Activated CD4-positive, alpha-beta T cell treated with anti-CD3 and anti-CD28 coated beads for 48 hours (primary cell): Measurements from ENCODE around the gene ITGA11.

Experiments
- DNase-seq: peaks from one replicate; pipeline ENCODE4 v3.0.0-alpha.2; 2020

Gene ITGA11

DNA sequence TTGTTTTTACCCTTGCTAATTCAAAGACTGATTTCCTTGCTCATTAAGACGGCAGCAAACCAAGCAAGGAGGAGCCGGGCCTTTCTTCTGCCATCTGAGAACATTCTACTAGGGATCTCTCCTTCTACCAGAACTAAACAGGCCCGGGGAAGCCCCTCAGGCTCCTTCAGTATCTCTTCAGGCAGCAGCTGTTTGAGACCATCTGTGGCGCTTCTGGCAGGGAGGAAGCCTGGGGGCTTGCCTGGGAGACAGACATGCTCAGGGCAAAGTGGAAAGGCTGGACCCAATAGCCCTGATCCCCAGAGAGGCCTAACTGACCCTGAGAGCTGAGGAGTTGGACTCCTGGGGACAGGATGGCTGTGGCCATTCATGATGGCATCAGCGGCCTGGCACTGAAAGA is 86.5 kb downstream of the ITGA11 start:
- no peak for DNase-seq

DNA sequence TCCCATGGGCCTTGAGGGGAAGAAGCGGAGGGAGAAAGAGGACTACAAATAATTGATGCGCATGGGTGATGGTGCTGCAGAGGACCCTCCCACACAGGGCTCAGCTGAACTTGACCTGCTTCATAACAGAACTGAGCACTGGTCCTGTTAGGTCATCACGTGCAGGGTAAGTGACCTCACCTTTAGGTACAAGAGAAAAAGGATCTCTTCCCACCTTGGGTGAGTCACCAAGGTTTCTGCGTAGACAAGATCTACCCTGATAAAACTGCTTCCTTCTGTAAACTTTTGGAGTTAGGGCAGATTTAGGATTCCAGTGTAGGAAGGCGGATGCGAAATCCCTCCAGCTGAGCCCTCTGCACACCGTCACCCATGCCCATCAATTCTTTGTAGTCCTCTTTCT is 87.4 kb downstream of the ITGA11 start:
- no peak for DNase-seq

DNA sequence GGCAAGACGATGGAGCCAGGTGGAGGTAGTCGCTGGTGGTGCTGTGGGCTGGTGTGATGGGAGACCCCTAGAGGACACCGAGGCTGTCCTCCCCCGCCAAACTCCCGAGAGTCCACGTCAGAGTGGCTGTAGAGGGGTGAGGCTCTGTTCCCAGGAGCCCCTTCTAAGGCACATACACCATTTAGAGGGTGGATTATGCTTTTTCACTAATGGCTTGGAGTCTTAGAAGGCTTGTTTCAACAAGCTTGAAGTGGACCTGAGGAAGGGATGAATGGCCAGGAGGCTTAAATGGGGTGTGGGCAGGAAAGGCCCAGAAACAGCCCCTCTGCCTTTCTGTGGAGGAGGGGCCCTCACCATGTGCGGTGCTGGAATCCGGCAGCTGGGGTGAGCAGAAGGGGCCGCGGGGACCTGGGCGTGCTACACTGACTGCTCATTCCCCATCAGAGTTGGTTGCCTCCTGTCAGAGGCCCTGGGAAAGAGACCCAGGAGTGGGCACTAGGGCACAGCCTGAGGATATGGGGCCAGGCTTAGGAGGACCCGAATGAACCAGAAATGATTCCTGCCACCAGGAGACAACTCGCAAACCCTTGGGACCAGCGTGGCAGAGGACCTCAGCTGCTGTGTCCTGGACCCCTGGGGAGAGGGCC is 88.3 kb downstream of the ITGA11 start:
- no peak for DNase-seq

DNA sequence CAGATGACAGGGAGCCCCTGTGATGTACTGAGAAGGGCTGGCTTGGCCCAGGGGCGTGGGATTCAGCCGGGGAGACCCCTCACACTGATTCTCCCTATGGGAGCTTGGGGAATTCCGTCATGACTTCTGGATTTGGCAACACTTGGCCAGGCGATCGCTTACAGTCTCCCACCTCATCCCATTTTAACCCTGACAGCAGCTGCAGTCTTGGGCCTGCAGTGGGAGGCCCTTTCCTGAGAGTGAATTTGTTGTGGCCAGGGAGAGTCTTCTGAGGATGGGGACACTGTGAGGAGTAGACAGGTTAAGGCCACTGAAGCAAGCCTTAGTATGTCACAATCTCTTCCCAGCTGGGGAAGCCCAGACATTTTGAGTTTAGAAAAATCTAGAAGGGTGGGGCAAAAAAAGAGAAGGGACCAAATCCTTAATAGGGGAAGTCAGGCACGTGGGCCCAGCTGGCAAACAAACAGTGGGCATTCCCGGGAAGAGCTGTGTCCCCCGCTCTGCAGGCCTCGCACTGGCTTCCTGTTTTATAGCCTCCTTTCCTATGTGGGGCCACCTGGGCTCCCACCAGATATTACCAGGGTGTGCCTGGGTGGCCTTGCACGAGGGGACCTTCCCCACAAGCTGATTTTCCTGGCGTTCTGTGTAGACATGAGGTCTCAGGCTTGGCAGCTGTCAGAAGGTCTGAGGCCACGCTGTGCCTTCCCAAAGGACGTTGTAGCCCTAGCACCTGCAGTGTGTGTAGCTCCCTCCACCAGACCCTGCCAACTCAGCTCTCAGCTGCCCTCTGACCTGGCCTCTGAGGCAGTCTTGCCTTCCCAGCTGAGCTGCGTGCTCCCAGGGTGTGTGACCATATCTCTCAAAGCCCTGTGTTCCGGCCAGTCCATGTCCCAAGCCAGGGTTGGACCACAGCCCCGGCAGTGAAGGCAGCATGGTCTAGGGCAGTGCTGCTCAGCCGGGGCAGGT is 89.9 kb downstream of the ITGA11 start:
- no peak for DNase-seq

DNA sequence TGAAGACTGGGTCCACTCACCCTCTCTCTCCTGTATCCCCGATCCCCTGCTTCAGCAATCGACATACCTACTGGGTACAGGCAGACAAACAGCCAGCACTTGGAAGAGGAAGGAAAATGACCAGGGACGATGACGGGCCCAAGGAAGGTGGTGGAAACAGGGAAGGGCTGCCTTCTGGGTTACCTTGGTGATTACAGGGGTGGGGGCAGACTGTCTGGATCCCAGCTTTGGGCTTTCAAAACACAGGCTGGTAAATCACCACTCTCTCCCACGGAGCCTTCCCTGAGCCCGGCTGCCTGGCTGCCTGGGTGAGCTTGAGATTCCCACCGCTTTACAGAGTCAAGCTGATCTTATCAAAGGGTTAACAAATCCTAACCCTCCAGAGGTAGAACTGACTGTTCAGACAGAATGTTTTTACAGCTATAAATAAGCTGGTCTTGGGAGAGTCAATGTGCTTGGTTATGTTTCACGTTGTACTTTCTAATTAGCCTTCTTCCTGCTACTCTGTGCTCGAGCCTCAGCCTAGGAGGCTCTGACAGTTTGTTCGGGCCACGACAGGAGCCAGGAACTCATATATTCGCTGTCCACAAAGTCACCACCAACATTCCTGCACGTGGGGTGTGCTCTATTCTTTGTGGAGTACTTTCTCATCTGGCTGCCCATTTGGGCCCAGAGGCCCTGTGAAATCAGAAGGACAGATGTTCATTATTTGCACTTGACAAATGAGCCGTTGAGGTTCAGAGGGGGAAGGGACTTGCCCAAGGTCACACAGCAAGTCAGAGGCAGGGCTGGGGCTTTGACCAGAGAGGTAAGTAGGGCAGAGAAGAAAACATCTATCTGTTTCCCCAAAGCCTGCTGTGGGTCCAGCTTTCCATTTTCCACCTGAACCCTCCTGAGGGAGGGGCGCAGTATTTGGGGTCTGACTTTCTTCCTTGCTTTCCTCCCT is 91.0 kb downstream of the ITGA11 start:
- no peak for DNase-seq

DNA sequence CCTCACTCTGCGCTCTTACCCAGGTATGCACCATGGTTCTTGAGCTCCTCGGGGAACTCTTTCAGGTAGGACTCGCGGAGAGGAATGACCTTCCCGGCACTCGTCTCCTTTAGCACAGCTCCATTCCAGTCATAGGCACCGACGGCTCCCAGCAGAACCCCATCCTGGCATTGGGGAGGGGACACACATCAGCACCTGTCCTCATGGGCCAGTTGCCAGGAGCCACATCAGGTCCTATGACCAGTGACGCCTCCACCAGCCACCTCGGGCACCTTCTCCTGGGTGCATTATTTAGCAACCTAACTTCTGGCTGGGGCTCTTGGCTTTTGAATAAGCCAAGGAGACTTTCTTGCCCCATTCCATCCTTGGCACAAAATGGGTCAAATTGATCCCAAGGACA is 92.5 kb downstream of the ITGA11 start:
- no peak for DNase-seq

DNA sequence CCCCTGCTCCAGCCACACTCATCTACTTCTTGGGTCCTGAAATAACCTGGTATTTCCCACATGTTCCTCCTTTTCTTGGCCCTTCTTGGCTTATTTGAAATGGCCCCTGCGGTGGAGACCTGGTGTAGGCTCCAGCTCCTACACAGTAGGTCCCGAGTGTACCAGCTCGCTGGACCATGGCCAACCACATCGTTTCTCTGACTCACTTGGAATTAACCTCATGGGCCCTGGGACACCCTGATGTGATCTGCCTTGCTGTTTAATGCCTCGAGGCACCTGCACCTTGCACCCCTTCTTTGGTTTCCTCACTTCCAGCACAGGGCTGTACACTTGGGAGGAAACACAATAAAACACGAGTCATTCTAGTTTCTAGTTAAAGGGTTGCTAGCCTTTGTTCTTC is 94.1 kb downstream of the ITGA11 start:
- DNase-seq: no peak

DNA sequence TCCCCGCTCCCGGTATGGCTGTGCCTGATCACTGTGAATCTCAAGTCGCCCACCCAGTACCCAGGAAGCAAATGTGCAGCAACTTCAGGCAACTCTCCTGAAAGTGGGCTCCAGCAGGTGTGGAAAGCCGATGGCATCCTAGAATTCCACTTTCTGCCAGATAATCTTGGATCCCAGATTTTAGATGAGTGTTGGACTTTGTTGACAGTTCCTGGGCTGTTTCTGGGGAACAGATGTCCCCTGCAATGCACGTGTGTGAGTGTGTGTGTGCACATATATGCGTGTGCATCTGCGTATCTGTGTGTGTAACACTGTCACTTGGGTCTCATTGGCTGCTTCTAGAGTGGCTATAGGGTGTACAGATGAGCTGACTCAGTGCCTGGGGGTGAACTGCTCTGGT is 95.4 kb downstream of the ITGA11 start:
- no peak for DNase-seq

DNA sequence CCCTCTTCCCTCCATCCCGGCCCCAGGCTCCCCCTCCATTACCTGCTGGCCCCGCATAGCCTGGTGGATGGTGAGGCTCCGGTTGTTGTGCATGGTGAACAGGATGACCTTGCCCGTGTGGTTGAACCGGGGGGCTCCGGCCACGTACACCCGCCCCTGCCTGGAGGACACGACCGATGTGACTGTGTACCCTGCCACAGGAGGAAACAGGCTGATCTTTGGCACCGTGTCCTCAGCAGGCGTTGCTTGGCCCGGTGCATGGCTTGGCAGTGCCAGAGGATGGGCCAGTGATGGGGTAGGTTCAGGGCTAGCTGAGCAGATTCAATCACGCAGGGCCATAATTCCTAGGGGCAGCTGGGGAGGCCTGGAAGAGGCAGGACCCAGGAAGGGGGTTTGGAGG is 96.3 kb downstream of the ITGA11 start:
- DNase-seq: no peak

DNA sequence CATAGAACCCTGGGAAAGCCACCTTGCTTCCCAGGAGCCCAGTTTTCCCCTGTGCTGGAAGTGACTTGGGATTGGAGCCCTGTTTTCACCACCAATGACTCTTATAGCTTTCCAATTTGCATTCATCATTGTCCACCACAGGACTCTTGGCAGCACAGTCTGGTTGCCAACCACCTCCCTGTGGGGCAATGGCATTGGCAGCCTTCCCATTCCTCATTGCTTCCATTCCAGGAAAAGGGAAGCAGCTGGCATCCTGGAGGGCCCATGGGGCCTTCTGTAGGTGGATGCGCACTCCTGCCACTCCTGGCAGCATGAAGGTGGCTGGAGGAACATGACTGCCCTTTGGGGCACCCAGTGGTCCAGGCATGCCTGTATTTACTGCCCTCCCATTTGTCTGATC is 96.7 kb downstream of the ITGA11 start:
- DNase-seq: no peak

DNA sequence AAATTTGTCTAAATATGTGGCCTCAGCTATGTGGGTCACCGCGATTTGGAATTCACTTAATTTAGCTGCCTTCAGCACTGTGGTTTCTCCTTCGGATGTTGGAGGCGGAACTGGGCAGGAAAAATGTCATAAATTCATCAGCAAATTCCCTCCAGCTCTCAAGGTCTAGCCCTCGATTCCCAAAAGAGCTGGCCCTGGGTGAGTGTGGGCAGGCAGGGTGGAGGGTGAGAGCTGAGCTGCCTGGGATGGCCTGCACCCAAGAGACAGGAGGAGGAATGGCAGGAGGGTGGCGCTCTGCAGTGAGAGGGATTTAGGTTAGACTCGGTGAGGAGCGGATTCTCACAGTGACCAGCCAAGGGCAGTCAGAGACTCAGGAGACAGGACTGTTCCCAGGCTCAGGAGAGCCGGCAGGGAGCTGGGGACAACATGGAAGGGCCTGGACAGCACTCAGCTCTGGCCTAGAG is 97.3 kb downstream of the ITGA11 start:
- no peak for DNase-seq

DNA sequence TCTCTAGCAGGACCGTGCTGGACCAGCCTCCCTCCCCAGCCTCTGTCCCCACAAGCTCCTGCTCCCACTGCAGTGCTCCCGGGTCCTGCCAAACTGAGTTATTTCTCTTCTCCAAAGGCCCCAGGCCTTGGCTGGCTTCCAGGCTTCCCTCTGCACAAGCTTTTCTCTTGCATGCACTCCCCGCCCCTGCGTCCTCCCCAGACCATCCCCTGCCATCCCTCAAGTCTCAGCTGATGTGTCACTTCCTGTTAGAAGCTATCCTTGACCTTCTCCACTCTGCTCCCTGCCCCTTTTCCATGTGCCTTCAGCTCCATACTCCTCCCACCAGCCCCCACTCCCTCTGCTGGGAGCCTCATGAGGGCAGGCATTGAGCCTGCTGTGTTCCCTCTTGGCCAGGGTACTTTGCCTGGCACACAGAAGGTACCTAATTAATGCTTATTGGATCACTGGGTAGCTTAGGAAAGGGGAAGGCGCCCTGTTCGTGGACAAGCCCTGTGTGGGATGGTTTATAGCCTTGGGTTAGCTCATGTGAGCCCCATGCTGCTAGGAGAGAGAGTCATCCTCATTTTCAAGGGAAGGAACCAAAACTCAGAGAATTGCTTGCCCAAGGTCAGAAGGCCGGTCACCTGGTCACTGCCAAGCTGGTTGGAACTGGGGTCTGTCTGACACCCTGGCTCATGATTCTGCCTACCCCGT is 98.0 kb downstream of the ITGA11 start:
- DNase-seq: no peak

DNA sequence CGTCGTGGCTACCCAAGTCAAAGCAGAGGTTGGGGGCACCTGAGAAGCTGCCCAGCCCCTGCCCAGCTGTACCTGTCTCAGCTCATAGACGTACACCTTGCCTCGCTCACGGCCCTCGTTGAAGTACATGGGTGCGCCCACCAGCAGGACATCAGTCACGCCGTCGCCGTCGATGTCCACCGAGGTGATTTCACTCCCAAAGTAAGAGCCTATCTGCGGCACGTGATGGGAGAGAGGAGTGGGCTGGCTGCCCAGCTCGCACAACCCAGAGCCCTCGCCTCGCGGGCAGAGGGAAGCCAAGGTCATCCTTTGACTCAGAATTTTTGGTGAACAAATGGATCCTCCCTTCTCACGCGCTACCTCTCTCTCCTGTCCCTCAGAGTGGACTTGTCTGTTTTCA is 99.7 kb downstream of the ITGA11 start:
- no peak for DNase-seq

DNA sequence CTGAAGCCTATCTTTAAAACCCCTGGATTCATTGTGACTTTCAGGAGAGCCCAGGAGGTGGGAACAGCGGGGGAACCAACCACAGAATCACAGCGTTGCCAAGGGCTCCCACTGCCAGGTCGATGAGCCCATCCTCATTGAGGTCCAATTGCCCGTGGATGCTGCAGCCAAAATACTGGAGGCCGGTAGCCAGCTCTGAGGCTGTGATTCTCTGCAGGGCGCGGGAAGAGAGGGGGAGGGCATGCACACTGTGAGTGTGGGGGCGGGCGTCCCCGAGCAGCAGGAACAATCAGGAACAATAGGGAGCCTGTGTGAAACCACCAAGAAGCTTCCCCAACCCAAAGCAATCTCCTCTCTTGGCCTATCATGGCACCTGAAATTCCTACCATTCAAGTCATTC is 101.1 kb downstream of the ITGA11 start:
- no peak for DNase-seq

DNA sequence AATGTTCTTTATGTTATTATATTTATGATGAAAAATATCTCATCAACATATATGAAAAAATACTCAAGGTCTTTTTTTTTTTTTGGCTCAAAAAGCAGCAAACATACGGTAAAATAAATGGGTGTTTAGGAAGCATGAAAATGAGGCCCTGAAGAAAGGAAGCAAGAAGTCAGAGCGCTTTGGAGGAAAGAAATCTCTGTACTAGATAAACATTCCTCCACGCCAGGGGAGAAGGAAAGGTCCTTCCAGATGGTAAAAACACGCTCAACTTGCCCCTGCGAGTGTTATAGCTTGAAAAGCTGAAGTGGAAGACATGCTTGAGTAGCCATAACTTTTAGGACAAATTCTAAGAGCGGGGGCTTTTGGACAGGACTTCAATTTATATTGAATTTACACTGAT is 101.5 kb downstream of the ITGA11 start:
- no peak for DNase-seq

DNA sequence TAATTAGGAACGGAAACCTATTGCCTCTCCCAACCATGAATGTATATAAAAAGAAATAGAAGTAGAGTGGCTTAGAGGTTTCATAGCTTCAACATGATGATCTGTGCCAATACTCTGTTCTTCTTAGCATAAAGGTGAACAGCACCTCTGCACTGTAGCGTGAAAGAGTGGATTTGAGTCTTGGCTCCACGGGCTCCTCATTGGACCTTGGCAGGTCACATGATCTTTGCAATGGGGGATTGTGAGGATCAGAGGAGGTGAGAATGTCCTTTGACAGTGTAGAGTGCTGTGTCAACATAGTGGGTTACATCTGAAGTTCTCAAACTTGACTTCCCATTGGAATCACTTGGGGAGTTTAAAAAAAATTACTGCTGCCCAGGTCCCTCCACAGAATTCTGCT is 103.0 kb downstream of the ITGA11 start:
- no peak for DNase-seq

DNA sequence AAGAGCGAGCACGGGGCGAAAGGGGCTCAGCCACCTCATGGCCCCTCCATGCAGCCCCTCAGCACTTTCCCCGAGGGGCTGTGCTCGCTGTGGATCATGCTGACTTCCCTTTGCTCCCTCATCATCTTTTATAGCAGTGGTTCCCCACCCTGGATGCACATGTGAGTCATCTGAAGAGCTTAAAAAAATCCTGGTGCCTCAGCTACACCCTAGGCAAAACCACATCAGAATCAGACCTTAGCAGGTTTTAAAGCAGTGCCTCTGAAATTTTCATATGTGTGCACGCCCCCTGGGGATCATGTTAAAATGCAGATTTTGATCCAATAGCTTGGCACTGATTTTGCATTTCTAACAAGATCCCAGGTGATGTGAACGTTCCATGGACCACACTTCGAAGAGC is 103.5 kb downstream of the ITGA11 start:
- no peak for DNase-seq

DNA sequence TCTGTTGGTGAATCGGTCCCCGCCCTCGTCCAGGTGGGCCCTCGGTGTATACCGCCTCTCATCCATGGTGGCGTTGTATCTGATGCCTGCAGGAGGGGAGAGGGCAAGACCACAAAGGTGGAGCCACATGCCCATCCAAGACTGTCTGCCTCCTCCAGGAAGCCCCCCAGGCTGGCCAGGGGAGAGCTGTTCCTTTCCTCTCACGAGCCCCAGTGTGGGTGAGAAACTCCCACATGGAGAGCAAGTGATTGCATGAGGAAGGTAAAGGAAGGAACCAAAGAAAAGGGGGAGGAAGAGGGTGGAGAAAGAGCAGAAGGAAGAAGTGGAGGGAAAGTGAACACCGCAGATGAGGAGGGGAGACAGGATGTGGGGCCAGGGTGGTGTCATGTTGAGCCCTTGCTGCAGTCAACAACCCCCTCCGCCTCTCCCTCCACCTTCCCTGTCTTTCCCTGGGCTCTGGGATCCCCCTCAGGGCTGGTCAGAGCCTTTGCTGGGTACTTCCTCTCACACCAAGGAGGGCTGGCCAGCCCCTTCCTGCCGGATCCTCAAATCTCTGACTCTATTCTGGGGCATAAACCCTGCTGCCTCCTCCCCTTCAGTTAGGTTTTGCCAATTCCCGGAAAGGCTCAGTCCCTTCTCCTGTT is 105.1 kb downstream of the ITGA11 start:
- DNase-seq: no peak

DNA sequence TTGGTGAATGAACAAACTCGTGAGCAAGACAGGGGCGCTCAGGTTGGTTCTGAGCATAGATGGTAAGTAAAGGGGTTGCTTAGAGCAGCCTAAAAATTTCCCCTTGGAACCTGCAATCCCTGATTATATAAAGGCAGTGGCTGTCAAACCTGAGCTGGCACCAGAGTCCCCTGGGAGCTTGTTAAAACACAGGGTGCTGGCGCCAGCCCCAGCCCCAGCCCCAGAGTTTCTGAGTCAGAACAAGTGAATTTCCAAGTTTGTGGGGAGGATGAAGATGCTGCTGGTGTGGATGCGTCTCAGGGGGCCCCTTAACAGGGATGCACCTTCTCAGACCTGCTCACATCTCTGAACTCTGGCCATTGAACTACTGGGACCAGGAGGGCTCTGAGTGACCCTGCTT is 106.2 kb downstream of the ITGA11 start:
- no peak for DNase-seq

DNA sequence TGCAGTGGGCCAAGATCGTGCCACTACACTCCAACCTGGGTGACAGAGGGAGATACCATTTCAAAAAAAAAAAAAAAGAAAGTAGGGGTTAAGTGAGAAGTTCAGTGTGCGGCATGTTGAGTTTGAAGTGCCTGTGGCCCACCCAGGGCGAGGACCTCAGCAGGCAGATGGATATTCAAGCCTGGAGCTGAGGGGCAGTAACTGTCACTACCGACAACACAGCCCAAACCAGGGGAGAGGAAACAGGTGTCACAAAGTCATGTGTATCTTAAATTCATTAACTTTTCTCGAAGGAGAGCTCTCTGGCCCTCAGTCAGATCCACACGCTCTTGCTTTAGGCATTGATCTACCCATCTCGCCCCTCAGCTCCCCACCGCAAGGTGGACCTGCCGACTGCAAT is 109.2 kb downstream of the ITGA11 start:
- DNase-seq: no peak

DNA sequence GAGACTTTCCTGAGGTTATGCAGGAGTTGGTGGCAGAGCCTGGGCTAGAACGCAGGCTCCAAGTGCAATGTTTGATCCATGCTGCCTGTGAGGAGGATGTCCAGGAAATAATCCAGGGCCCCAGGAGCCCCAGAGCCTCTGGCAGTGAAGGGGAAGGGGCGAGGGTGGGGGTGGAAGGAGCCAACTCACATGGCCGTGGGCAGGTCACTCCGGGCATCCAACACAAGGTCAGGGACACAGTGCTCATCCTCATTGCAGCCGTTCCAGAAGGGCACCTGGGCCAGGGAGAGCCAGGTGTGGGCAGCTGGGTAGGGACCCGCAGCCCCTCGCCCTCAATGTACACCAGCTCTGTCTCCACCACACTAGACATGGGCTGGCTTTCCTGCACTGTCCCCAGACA is 110.7 kb downstream of the ITGA11 start:
- DNase-seq: no peak

DNA sequence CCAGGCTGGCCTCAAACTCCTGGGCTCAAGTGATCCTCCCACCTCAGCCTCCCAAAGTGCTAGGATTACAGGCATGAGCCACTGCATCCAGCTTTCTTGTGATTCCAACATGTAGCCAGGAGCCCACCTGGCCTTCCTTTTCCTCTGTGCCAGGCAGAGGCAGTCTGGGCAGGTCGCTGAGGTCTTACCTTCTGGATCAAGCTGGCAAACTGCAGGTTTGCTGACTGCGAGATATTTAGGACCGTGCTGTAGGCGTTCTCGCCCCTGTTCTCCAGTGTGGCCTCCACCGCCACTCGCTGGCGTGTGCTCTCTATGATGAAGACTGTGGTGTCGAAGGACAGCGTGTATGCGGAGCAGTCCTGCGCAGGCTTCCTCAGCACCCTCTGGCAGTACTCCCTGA is 112.0 kb downstream of the ITGA11 start:
- DNase-seq: no peak
